SK-N-SH (cell line): ENCODE results near the gene KCNQ2. TPM values are rescaled to one million over a fixed set of nuclear protein-coding genes. Genes with fewer than 3 reads are reported as not detected.

Source experiments
- CTCF ChIA-PET: fragments of 300-600, 350-600 bp; formaldehyde crosslinking; extraction: SDS; loops from one replicate; lab custom pipeline; 2021; lab: Yijun Ruan, JAX
- POLR2A ChIA-PET: fragments of 350-600 bp; sonication (Branson Sonifier 250); formaldehyde crosslinking; extraction: SDS; loops from one replicate; lab custom pipeline; 2020; ENCODE audit warnings: antibody characterized with exemption, inconsistent platforms; lab: Yijun Ruan, JAX
- DNase-seq: peaks from one replicate; pipeline ENCODE4 v3.0.0; 2012
- H2AFZ ChIP-seq: fragments of 200-600 bp; sonication (generic); 2 replicates; pipeline ENCODE4 v1.8.1; 2016; ENCODE audit warnings: antibody characterized with exemption, mild to moderate bottlenecking, low read depth
- H3F3A ChIP-seq: fragments of 200-600 bp; sonication (generic); replicated peaks from 2 replicates; pipeline ENCODE3; 2016; ENCODE audit warnings: antibody characterized with exemption, mild to moderate bottlenecking; ENCODE audit not compliant: insufficient read depth
- H3K27ac ChIP-seq, 2 experiments: fragments of 200-500 bp in 1 of 2; fragments of 200-600 bp in 1 of 2; sonication (Bioruptor generic) in 1 of 2; sonication (generic), shearing (Covaris generic) in 1 of 2; 2 replicates each; pipeline versions ENCODE4 v1.5.1 to v1.6.1; 2014 to 2016; ENCODE audit warnings: low read depth in 2 of 2, inconsistent platforms in 1 of 2, low read length in 1 of 2, mild to moderate bottlenecking in 1 of 2, mixed read lengths in 1 of 2
- H3K27me3 ChIP-seq: fragments of 200-600 bp; sonication (generic), shearing (Covaris generic); 2 replicates; pipeline ENCODE4 v1.6.1; 2016; ENCODE audit warnings: mixed run types; ENCODE audit not compliant: insufficient read depth
- H3K36me3 ChIP-seq, 2 experiments: fragments of 200-500 bp in 1 of 2; fragments of 200-600 bp in 1 of 2; sonication (Bioruptor generic) in 1 of 2; sonication (generic) in 1 of 2; replicated peaks in 1 of 2; 2 replicates each; pipeline versions ENCODE3 to v1.5.1; 2014 to 2016; ENCODE audit warnings: low read length in 1 of 2, mild to moderate bottlenecking in 1 of 2; ENCODE audit not compliant: insufficient read depth in 2 of 2, control insufficient read depth in 1 of 2
- H3K4me1 ChIP-seq, 2 experiments: fragments of 200-500 bp in 1 of 2; fragments of 200-600 bp in 1 of 2; sonication (Bioruptor generic) in 1 of 2; sonication (generic), shearing (Covaris generic) in 1 of 2; 2 replicates each; pipeline versions ENCODE4 v1.5.1 to v1.6.1; 2014 to 2016; ENCODE audit warnings: low read depth in 1 of 2, low read length in 1 of 2, mixed run types in 1 of 2; ENCODE audit not compliant: insufficient read depth in 2 of 2, control insufficient read depth in 1 of 2
- H3K4me2 ChIP-seq: fragments of 200-600 bp; sonication (generic), shearing (Covaris generic); 2 replicates; pipeline ENCODE4 v1.6.1; 2017; ENCODE audit warnings: mixed run types
- H3K4me3 ChIP-seq, 2 experiments: fragments of 200-500 bp in 1 of 2; fragments of 200-600 bp in 1 of 2; sonication (Bioruptor generic) in 1 of 2; sonication (generic), shearing (Covaris generic) in 1 of 2; 2 replicates each; pipeline versions ENCODE4 v1.5.1 to v1.8.1; 2014 to 2016; ENCODE audit warnings: low read depth in 2 of 2, inconsistent platforms in 1 of 2, low read length in 1 of 2, mild to moderate bottlenecking in 1 of 2, mixed read lengths in 1 of 2, moderate library complexity in 1 of 2
- H3K79me2 ChIP-seq: fragments of 200-600 bp; sonication (generic); 2 replicates; pipeline ENCODE4 v1.8.1; 2017; ENCODE audit warnings: mild to moderate bottlenecking; ENCODE audit not compliant: insufficient read depth
- H3K9ac ChIP-seq: fragments of 200-600 bp; sonication (generic); 2 replicates; pipeline ENCODE4 v1.6.1; 2017; ENCODE audit warnings: mixed run types
- H3K9me2 ChIP-seq: fragments of 200-600 bp; sonication (generic); 2 replicates; pipeline ENCODE4 v1.6.1; 2017; ENCODE audit warnings: mixed run types
- H3K9me3 ChIP-seq: fragments of 200-600 bp; sonication (generic); 2 replicates; pipeline ENCODE4 v1.6.1; 2017; ENCODE audit warnings: mixed run types, mild to moderate bottlenecking, moderate library complexity
- H4K20me1 ChIP-seq: fragments of 200-600 bp; sonication (generic); 2 replicates; pipeline ENCODE4 v1.6.1; 2017; ENCODE audit warnings: mild to moderate bottlenecking, mixed run types; ENCODE audit not compliant: insufficient read depth
- ELF1 ChIP-seq: IDR thresholded peaks from 2 replicates; pipeline ENCODE4 v1.4.0; 2012
- EP300 ChIP-seq, 2 experiments: IDR thresholded peaks; 2 replicates each; pipeline versions ENCODE4 v1.4.0 to v1.6.1; 2012; ENCODE audit warnings: borderline replicate concordance in 1 of 2, low read depth in 1 of 2, low read length in 1 of 2
- EZH2phosphoT487 ChIP-seq: fragments of 200-600 bp; sonication (generic); IDR thresholded peaks from 2 replicates; pipeline ENCODE4 v1.6.1; 2017; ENCODE audit warnings: low read depth, mixed run types, mild to moderate bottlenecking, antibody characterized with exemption, moderate library complexity, borderline replicate concordance
- FOSL2 ChIP-seq: IDR thresholded peaks from 2 replicates; pipeline ENCODE4 v1.4.0; 2012; ENCODE audit warnings: low read depth, mild to moderate bottlenecking, moderate library complexity, borderline replicate concordance
- FOXM1 ChIP-seq: IDR thresholded peaks from 2 replicates; pipeline ENCODE4 v1.4.0; 2012; ENCODE audit warnings: low read depth, mild to moderate bottlenecking
- GABPA ChIP-seq: IDR thresholded peaks from 2 replicates; pipeline ENCODE4 v1.4.0; 2012; ENCODE audit warnings: low read depth, mild to moderate bottlenecking
- GATA2 ChIP-seq: sonication (generic); formaldehyde crosslinking; IDR thresholded peaks from 2 replicates; pipeline ENCODE4 v1.5.0; 2020; ENCODE audit warnings: mild to moderate bottlenecking, missing genetic modification reagents
- NFIC ChIP-seq: IDR thresholded peaks from 2 replicates; pipeline ENCODE4 v1.4.0; 2012; ENCODE audit warnings: borderline replicate concordance
- NRF1 ChIP-seq: IDR thresholded peaks from 2 replicates; pipeline ENCODE4 v1.6.1; 2012; ENCODE audit warnings: low read depth, mild to moderate bottlenecking, low read length
- POLR2AphosphoS5 ChIP-seq: IDR thresholded peaks from 2 replicates; pipeline ENCODE4 v1.6.1; 2012; ENCODE audit warnings: low read depth, low read length
- RCOR1 ChIP-seq: fragments of 150-350 bp; IDR thresholded peaks from 2 replicates; pipeline ENCODE4 v1.6.1; 2017; ENCODE audit warnings: antibody characterized with exemption, low read length
- RFX5 ChIP-seq: IDR thresholded peaks from 2 replicates; pipeline ENCODE4 v1.6.1; 2012; ENCODE audit warnings: mild to moderate bottlenecking, improper control_type of control experiment, low read length
- RXRA ChIP-seq: IDR thresholded peaks from 2 replicates; pipeline ENCODE4 v1.4.0; 2012; ENCODE audit warnings: low read depth, mild to moderate bottlenecking, borderline replicate concordance
- TAF1 ChIP-seq: IDR thresholded peaks from 2 replicates; pipeline ENCODE4 v1.6.1; 2012; ENCODE audit warnings: low read depth, mild to moderate bottlenecking, low read length, moderate library complexity, borderline replicate concordance
- TEAD4 ChIP-seq: IDR thresholded peaks from 2 replicates; pipeline ENCODE4 v1.4.0; 2012; ENCODE audit warnings: mild to moderate bottlenecking, borderline replicate concordance; ENCODE audit not compliant: insufficient read depth
- WGBS: methylation state at CpG from one replicate; pipeline ENCODE4 v1.1.6; 2017; ENCODE audit warnings: low lambda C conversion rate; 5-methylcytosine and 5-hydroxymethylcytosine counted together
- polyA plus RNA-seq, 3 experiments: library from polyadenylated mRNA; depleted of rRNA; stranded (reverse); fragments of >200 nt; gene quantifications; 2 replicates each; pipeline ENCODE4 v1.2.3, GENCODE V29; 2012
- TF ChIP-seq, protein P1 (sequence below): IDR thresholded peaks from 2 replicates; pipeline ENCODE4 v1.6.1; 2012; ENCODE audit warnings: mild to moderate bottlenecking, low read depth, low read length, moderate library complexity
- TF ChIP-seq, protein P2 (sequence below): fragments of 150-350 bp; IDR thresholded peaks from 2 replicates; pipeline ENCODE4 v1.6.1; 2016; ENCODE audit warnings: mild to moderate bottlenecking, low read depth, low read length

The KCNQ2 gene
- polyA plus RNA-seq, 1 of the 3 experiments (the other 2 are of a cell fraction) = 3.9 TPM

DNA sequence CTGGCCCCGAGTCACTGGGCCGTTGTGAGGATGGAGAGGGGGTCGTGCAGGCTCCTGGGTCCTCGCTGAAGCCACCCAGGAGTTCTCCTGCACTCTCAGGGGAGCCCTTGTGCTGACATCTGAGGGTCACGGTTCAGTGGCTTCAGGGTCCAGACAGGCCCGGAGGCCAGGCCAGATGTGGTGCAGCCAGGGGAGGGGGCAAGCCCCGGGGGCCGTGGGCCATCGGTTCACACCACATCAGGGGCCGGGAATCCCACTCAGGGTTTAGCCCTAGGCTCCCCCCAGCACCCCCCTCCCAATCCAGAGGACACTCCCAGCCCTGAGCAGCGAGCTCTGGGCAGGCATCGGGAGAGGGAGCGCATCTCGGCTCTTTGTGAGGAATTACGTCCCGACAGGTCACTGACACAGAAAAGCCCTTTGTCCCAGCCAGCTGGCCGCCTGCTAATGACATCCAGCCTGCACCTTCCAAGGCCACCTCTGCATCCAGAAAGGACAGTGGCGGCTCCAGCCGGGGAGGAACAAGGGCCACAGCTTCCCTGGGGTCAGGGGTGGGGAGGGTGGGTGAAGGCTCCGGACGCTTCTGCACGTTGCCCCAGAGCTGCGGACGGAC lies 104.9 kb downstream of the KCNQ2 start:
- Histone ChIP-seq H3F3A (no peaks in the 10 kb centered on the region), H3K79me2 (no peaks in the 10 kb centered on the region), H3K4me2 (no peak overlapping the region), H3K27ac (no peak overlapping the region), H3K4me1 (peaks cover 0 to 4% of the 10 kb centered on the region in 2 experiments; a peak in 1 of 4 replicates), H3K4me3 (no peak overlapping the region), H3K9ac (no peak overlapping the region), H3K9me2 (no peaks in the 10 kb centered on the region), H3K9me3 (no peaks in the 10 kb centered on the region), H2AFZ (no peak overlapping the region), H3K27me3 (no peaks in the 10 kb centered on the region), H3K36me3 (no peaks in the 10 kb centered on the region), H4K20me1 (no peaks in the 10 kb centered on the region)
- WGBS = 51% methylated on average over 17 of the region's 24 CpGs
- ChIA-PET POLR2A (no interaction called here), CTCF (interaction anchor here (1.1 to 3.0 kb wide), 5 partner anchors 10 to 188 kb away, joined by 3 to 19 read pairs (median 10); no protein-coding TSS in a partner anchor)
- TF ChIP-seq GABPA (no peak), POLR2AphosphoS5 (no peak), NRF1 (no peak), TEAD4 (no peak), GATA2 (CRISPR knock-in tag) (no peak), RXRA (no peak), RFX5 (no peak), FOXM1 (no peak), EP300 (IDR thresholded peaks at IDR 0.05; ENCODE audit: borderline replicate concordance in 1 of 2, low read depth in 1 of 2, low read length in 1 of 2) (no peak), EZH2phosphoT487 (no peak), ELF1 (no peak), FOSL2 (no peak), TAF1 (no peak), NFIC (no peak), RCOR1 (no peak)
- TF ChIP-seq, protein P1, sequence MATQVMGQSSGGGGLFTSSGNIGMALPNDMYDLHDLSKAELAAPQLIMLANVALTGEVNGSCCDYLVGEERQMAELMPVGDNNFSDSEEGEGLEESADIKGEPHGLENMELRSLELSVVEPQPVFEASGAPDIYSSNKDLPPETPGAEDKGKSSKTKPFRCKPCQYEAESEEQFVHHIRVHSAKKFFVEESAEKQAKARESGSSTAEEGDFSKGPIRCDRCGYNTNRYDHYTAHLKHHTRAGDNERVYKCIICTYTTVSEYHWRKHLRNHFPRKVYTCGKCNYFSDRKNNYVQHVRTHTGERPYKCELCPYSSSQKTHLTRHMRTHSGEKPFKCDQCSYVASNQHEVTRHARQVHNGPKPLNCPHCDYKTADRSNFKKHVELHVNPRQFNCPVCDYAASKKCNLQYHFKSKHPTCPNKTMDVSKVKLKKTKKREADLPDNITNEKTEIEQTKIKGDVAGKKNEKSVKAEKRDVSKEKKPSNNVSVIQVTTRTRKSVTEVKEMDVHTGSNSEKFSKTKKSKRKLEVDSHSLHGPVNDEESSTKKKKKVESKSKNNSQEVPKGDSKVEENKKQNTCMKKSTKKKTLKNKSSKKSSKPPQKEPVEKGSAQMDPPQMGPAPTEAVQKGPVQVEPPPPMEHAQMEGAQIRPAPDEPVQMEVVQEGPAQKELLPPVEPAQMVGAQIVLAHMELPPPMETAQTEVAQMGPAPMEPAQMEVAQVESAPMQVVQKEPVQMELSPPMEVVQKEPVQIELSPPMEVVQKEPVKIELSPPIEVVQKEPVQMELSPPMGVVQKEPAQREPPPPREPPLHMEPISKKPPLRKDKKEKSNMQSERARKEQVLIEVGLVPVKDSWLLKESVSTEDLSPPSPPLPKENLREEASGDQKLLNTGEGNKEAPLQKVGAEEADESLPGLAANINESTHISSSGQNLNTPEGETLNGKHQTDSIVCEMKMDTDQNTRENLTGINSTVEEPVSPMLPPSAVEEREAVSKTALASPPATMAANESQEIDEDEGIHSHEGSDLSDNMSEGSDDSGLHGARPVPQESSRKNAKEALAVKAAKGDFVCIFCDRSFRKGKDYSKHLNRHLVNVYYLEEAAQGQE = no peak
- TF ChIP-seq, protein P2, sequence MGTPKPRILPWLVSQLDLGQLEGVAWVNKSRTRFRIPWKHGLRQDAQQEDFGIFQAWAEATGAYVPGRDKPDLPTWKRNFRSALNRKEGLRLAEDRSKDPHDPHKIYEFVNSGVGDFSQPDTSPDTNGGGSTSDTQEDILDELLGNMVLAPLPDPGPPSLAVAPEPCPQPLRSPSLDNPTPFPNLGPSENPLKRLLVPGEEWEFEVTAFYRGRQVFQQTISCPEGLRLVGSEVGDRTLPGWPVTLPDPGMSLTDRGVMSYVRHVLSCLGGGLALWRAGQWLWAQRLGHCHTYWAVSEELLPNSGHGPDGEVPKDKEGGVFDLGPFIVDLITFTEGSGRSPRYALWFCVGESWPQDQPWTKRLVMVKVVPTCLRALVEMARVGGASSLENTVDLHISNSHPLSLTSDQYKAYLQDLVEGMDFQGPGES = no peak
- no peak for DNase-seq
